SK-N-DZ (cell line): ENCODE results near the gene CELF5.
A peak's percentile ranks its signal among the peaks of the same experiment; 100 is the strongest.
"Not testable (repeated sequence)": the region's sequence is repeated elsewhere in the genome, so short reads cannot be mapped to it uniquely, and the experiment has no call there.

Experiments used
- DNase-seq: peaks from one replicate; pipeline ENCODE4 v3.0.0-alpha.2; 2015; ENCODE audit warnings: low spot score

The CELF5 gene

DNA sequence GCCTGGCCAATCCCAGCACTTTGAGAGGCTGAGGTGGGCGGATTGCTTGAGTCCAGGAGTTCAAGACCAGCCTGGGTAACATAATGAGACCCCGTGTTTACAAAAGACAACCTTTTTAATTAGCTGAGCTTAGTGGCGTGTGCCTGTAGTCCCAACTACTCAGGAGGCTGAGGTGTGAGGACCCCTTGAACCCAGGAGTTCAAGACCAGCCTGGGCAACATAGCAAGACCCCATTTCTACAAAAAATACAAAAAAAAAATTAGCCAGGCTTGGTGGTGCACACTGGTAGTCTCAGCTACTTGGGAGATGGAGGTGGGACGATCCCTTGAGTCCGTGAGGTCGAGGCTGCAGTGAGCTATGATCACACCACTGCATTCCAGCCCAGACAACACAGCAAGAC lies 66.4 kb downstream of the CELF5 start:
- DNase-seq, result not testable (repeated sequence)

- no peak for DNase-seq
Observed at GRCh38 chr19:3291644-3292043, 67.2 kb downstream of the CELF5 start.

GRCh38 chr19:3292958-3293529 lies 68.6 kb downstream of the CELF5 start:
- DNase-seq, result no peak

DNA sequence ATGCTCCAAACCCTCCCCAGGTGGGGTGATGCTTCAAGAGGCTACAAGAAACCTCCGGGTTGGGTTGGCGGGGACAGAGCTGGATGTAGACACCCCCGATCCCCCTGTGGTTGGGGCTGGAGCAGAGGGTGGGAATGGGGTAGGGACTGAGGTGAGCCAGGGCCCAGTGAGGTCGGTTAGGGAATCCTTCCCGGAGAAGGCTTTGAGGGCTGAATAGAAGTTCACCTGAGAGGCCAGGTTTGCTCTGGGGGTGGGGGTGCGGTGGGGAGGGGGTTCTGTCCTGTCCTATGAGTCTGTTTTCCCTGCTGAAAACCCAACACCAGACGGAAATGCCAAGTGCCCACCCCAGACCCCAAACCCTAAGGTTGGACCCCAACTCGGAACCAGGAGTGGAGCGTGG lies 69.1 kb downstream of the CELF5 start:
- DNase-seq, result no peak

GRCh38 chr19:3294080-3294850 lies 69.8 kb downstream of the CELF5 start:
- no peak for DNase-seq

DNA sequence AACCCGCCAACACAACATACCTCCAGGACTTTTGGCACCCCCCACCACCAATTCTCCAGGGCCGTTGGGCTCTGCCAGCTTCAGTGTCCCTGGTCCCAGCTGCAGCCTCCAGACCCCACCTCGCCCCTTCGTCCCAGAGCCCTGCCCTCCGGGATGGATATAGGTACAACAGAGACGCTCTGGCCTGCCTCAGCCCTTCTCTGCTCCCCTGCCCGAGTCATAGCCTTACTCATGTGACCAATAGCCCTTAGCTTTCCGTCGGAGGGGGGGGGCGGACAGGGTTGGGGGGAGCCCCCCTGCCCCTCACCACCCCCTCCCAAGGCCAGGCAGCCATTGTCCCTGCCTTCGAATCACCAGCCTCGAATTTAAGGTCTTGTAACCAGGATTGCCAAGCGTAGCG lies 71.1 kb downstream of the CELF5 start:
- DNase-seq, result no peak

DNA sequence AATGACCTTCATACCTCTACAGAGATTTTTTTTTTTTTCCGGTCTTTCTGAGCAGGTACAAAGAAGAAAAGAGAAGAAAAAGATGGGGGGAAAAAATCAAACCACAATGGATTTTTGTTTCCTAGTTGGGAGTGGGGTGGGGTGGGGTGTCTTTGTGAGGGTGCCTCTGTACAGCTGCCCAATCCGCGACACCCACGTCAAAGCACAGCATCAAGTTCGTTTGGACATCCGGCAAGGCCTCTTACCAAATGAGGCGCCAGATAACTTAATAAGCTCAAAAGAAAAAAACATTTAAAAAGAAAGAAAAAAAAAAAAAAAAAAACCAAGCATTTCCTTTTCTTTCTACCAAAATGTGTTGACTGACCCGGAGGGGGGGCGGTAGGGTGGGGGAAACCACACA lies 71.6 kb downstream of the CELF5 start:
- DNase-seq, result no peak

DNA sequence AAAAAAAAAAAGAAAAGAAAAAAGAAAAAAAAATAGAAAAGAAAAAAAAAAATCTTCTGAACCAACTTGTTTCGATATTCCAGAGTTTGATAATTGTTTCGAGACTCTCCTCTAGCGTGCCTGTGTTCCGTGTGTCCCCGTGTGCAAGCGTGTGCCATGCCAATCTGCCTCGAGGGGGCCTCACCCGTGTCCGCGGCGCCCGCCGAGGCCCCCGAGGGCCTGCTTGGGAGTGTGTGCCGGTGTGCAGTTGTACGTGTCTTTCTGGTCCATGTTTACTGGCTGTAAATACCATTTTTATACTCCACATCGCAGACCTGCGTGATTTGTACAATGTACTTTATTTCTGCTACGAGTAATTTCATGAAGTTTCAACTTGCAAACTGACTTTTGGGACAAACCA lies 72.0 kb downstream of the CELF5 start:
- DNase-seq, result no peak

- no peak for DNase-seq
Observed at GRCh38 chr19:3298853-3299449, 74.5 kb downstream of the CELF5 start.

GRCh38 chr19:3300566-3300965 lies 76.1 kb downstream of the CELF5 start:
- DNase-seq, result not testable (repeated sequence)

DNA sequence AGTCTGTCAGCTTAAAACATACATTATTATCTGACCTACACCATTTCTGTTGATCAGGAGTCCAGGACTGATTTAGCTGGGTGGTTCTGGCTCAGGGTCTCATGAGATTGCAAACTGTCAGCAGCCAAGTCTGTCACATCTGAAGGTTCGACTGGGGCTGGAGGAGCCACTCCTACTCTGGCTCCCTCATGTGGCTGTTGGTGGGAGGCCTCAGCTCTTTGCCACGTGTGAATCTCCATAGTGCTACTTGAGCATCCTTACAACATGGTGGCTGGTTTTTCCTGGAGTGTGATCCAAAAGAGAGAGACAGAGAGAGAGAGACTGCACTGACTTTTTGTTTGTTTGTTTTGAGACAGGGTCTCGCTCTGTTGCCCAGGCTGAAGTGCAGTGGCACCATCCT lies 78.3 kb downstream of the CELF5 start:
- DNase-seq, result no peak

DNA sequence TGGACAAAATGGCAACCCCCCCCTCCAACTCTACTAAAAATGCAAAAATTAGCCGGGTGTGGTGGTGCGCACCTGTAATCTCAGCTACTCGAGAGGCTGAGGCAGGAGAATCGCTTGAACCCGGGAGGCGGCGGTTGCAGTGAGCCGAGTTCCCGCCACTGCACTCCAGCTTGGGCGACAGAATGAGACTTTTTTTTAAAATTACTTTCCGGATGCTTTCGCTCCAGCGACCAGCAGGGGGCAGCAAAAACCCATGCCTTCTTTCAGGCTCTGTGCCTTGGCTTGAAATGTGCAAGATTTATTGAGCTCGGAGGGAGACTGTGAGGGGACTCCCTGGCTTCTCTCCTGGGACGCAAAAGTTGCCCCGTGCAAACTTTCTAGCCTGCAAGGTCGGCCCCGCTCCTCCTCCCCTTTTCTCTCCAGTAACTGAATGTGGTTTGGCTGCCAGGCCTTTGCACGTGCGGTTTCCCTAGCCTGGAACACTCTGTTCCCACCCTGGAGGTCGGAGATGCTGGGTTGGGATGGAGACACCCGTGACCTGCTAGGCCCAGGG lies 80.5 kb downstream of the CELF5 start:
- DNase-seq, result peak; percentile 64

DNA sequence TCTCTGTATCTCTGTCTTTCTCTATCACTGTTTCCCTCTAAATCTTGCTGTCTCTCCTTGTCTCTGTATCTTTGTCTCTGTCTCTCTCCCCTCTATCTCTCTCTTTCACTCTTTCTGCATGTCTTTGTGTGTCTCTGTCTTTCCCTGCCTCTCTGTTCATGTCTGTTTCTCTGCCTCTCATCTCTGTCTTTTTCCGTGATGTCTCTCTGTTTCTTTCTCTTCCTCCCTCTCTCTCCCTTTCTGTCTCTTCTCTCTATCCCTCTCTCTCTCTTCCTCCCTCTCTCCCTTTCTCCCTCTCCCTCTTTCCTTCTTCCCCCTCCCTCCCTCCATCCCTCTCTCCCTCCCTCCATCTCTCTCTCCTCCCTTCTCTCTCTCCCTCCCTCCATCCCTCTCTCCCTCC lies 85.3 kb downstream of the CELF5 start:
- no peak for DNase-seq

GRCh38 chr19:3310280-3310679 lies 85.8 kb downstream of the CELF5 start:
- no peak for DNase-seq

GRCh38 chr19:3310711-3311110 lies 86.2 kb downstream of the CELF5 start:
- DNase-seq, result no peak

GRCh38 chr19:3313199-3313575 lies 88.7 kb downstream of the CELF5 start:
- no peak for DNase-seq

DNA sequence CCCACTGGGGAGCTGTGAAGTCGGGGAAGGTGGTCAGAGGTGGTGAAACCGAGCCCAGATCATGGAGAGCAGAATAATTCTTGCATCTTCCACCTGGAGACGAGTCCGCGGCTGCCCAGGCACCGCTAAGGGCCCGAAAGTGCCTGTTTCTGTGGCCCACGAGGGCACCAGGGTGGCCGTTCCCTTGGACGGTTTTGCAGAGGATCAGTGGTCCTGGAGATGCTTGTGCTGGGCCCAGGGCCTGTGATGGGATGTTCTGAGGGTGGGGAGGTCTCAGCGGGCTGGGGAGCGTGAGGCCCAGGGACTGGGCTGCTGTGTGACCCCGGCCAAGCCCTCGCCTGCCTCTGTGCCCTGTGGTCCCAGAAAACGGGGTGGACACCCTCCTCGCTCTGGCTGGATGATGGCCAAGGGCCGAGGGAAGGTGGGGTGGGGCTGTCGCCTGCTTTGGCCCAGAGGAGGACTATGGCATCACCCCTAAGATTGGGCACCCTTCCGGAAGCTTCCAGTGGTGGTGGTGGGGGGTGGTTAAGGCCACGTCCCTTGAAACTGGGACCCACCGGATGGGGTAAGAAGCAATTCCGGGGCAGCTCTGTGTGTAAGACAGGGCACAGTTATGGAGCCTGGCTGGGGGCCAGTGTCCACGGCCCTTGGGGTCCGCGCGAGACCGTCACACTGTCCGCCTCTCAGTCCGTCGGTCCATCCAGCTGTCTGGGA lies 90.7 kb downstream of the CELF5 start:
- no peak for DNase-seq

DNA sequence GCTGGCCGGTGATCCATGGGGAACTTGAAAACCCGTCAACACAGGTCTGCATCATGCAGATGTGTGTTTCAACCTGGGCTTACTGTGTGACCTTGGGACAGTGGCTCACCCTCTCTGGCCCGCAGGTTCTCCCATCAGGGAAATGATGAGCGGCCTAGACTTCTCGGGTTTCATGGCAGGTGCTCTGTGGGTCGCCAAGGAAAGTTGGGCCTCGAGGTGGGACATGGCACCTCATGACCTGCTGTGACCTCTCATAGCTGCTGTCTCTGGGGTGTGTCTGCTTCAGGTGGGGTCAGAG lies 91.2 kb downstream of the CELF5 start:
- DNase-seq, result no peak

- DNase-seq, result no peak
Observed at GRCh38 chr19:3316132-3316648, 91.7 kb downstream of the CELF5 start.

DNA sequence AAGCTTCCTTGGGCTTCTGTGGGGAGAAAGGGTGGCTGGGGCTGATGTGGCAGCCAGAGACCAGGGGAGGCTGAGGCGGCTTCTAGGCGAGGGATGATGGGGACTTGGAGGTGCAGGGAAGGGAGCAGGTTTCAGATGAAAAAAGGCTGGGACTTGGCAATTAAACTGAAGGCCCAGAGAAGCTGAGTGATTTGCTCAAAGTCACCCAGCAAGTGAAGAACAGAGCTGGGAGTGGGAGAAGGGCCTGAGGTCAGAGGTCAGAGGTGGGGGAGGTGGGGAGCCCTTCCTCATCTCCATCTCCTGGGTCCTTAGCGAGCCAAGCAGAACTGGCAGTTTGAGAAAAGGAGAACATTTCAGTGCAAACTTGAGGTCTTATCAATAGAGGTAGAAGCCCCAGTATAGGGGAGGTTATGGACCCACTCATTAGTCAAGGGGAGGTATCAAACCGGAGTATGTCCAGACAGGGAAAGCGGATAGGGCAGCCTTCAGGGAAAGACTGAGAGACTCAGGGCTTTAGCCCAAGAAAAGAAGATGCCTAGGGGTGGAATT lies 92.3 kb downstream of the CELF5 start:
- no peak for DNase-seq

GRCh38 chr19:3319643-3320353 lies 95.3 kb downstream of the CELF5 start:
- DNase-seq, result no peak
